Measurements from ENCODE around the gene ULK2.

DNA sequence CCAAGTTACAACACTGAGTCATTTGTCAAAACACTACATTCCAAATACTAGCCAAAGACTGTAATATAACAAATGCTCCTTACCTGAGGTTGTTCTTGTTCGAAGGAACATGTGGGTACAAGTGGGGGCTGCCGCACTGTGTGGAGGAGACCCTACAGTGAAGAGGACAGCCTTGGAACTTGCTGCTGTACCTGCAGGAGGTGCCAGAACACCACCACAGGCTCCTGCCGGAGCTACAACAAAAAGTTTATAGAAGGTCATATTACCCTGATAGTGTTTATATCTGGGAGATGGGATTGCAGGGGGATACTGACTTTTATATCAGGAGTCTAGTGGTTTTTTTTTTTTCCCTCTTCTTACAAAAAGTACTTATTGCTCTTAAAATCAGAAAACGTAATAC lies 81.9 kb downstream of the ULK2 start:
- TF ChIP-seq POLR2A (IDR thresholded peaks at IDR 0.05; ENCODE audit: low read depth, low read length) = no peak
- TF ChIP-seq POLR2AphosphoS5 (IDR thresholded peaks at IDR 0.05; ENCODE audit: low read depth, low read length) = no peak
- TF ChIP-seq TAF1 (IDR thresholded peaks at IDR 0.05; ENCODE audit: borderline replicate concordance, low read depth, low read length) = no peak
